Uterus (tissue), 2 donors: Measurements from ENCODE around the gene ELP2.

Experiments
- POLR2A ChIP-seq, 2 donors: fragments of 450-650 bp; IDR thresholded peaks; one replicate each; pipeline ENCODE4 v1.6.1; 2016; ENCODE audit warnings: antibody characterized with exemption in 2 of 2, mild to moderate bottlenecking in 1 of 2, moderate library complexity in 1 of 2
- TF ChIP-seq, protein P1 (sequence below), 4 experiments: fragments of 200-600 bp in 2 of 4; fragments of 450-650 bp in 2 of 4; sonication (generic) in 2 of 4; IDR thresholded peaks; one replicate each; pipeline ENCODE4 v1.5.1; 2016 to 2019; ENCODE audit warnings: antibody characterized with exemption in 4 of 4, mild to moderate bottlenecking in 2 of 4, moderate library complexity in 1 of 4

GRCh38 chr18:36160959-36161371 is 31.3 kb downstream of the ELP2 start:
- TF ChIP-seq, protein P1, sequence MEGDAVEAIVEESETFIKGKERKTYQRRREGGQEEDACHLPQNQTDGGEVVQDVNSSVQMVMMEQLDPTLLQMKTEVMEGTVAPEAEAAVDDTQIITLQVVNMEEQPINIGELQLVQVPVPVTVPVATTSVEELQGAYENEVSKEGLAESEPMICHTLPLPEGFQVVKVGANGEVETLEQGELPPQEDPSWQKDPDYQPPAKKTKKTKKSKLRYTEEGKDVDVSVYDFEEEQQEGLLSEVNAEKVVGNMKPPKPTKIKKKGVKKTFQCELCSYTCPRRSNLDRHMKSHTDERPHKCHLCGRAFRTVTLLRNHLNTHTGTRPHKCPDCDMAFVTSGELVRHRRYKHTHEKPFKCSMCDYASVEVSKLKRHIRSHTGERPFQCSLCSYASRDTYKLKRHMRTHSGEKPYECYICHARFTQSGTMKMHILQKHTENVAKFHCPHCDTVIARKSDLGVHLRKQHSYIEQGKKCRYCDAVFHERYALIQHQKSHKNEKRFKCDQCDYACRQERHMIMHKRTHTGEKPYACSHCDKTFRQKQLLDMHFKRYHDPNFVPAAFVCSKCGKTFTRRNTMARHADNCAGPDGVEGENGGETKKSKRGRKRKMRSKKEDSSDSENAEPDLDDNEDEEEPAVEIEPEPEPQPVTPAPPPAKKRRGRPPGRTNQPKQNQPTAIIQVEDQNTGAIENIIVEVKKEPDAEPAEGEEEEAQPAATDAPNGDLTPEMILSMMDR (IDR thresholded peaks at IDR 0.05) = no peak
- no peak for TF ChIP-seq POLR2A (IDR thresholded peaks at IDR 0.05)
